PC-9 (cell line): Measurements from ENCODE around the gene ABL1. TPM values are rescaled to one million over a fixed set of nuclear protein-coding genes. Genes with fewer than 3 reads are reported as not detected.

Experiments
- BruUV-seq: library from RNA; stranded (reverse); fragments of 400-500 nt; replicated peaks from 2 replicates; lab custom pipeline; 2021; lab: Mats Ljungman, UMichigan
- CTCF ChIA-PET: fragments of 300-600 bp; sonication (Branson Sonifier 250); formaldehyde crosslinking; loops from one replicate; lab custom pipeline; 2022; ENCODE audit warnings: antibody characterized with exemption; lab: Charles Lee
- POLR2A ChIA-PET: fragments of 300-600 bp; sonication (Branson Sonifier 250); formaldehyde crosslinking; loops from one replicate; lab custom pipeline; 2022; ENCODE audit warnings: antibody characterized with exemption; ENCODE audit not compliant: unreplicated experiment; lab: Charles Lee
- DNase-seq, 2 experiments: peaks; one replicate each; pipeline versions ENCODE4 v3.0.0 to v3.0.0-alpha.2; 2015 to 2022; ENCODE audit warnings: mixed read lengths in 1 of 2
- H2AFZ ChIP-seq: fragments of 200-600 bp; sonication (generic); 2 replicates; pipeline ENCODE4 v1.8.1; 2017; ENCODE audit warnings: antibody characterized with exemption
- H3F3A ChIP-seq: fragments of 200-600 bp; sonication (generic); 2 replicates; pipeline ENCODE4 v1.8.1; 2017; ENCODE audit warnings: antibody characterized with exemption, mild to moderate bottlenecking, low read depth; ENCODE audit not compliant: insufficient read depth
- H3K27ac ChIP-seq: fragments of 200-600 bp; sonication (generic); 2 replicates; pipeline ENCODE4 v1.6.1; 2016; ENCODE audit warnings: mixed run types
- H3K27me3 ChIP-seq: fragments of 200-600 bp; sonication (generic); 2 replicates; pipeline ENCODE4 v1.6.1; 2016; ENCODE audit warnings: low read depth, mixed run types; ENCODE audit not compliant: insufficient read depth
- H3K36me3 ChIP-seq: fragments of 200-600 bp; sonication (generic); 2 replicates; pipeline ENCODE4 v1.6.1; 2016; ENCODE audit warnings: low read depth, mixed run types
- H3K4me1 ChIP-seq: fragments of 200-600 bp; sonication (generic); replicated peaks from 2 replicates; pipeline ENCODE4 v1.6.1; 2016; ENCODE audit warnings: mixed run types; ENCODE audit not compliant: insufficient read depth
- H3K4me2 ChIP-seq: fragments of 200-600 bp; sonication (generic); 2 replicates; pipeline ENCODE4 v1.6.1; 2017; ENCODE audit warnings: mixed run types
- H3K4me3 ChIP-seq: fragments of 200-600 bp; sonication (generic); 2 replicates; pipeline ENCODE4 v1.6.1; 2016; ENCODE audit warnings: mixed run types
- H3K79me2 ChIP-seq: fragments of 200-600 bp; sonication (generic); 2 replicates; pipeline ENCODE4 v1.6.1; 2017; ENCODE audit warnings: low read depth, mixed run types
- H3K9me2 ChIP-seq: fragments of 200-600 bp; sonication (generic); 2 replicates; pipeline ENCODE4 v1.8.1; 2017; ENCODE audit warnings: mild to moderate bottlenecking; ENCODE audit not compliant: insufficient read depth
- H3K9me3 ChIP-seq: fragments of 200-600 bp; sonication (generic); 2 replicates; pipeline ENCODE4 v1.8.1; 2016; ENCODE audit warnings: low read depth; ENCODE audit not compliant: insufficient read depth
- H4K20me1 ChIP-seq: fragments of 200-600 bp; sonication (generic); 2 replicates; pipeline ENCODE4 v1.8.1; 2017; ENCODE audit not compliant: insufficient read depth
- EZH2 ChIP-seq: fragments of 200-600 bp; sonication (generic); IDR thresholded peaks from 2 replicates; pipeline ENCODE4 v1.8.0; 2017; ENCODE audit warnings: antibody characterized with exemption, low read depth
- intact Hi-C: fragments of 100-400 bp; cut with micrococcal nuclease; formaldehyde crosslinking; loops from one replicate; pipeline ENCODE4 v1.10.0; 2022; ENCODE audit not compliant: unreplicated experiment
- total RNA-seq: library from RNA; stranded (reverse); gene quantifications from 2 replicates; pipeline ENCODE4 v1.2.3, GENCODE V29; 2021
- TF ChIP-seq, protein P1 (sequence below): fragments of 200-600 bp; sonication (generic); conservative IDR thresholded peaks from 2 replicates; pipeline ENCODE4 v1.6.1; 2017; ENCODE audit warnings: mixed run types, antibody characterized with exemption, mild to moderate bottlenecking, moderate library complexity

The ABL1 gene
- total RNA-seq, 1 experiment from 2014 or later = 54.8 TPM

DNA sequence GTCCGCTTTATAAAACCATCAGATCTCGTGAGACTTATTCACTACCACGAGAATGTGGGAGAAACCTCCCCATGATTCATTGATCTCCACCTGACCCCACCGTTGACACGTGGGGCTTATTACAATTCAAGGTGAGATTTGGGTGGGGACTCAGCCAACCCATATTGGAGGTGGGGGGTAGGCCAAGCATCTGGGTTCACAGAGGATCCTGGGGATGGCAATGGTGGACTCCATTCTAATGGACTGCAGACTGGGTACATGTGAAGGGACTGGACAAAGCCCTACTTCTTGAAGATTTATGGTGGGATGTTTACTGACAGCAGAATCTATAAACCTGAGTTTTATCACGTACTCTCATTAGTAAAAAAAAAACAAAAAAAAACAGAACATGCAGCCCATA, 46.5 kb downstream of the ABL1 start:
- H3K9me3 ChIP-seq = no peaks in the 10 kb centered on the region
- H3K79me2 ChIP-seq = no peaks in the 10 kb centered on the region
- H3K4me3 ChIP-seq = no peak overlapping the region
- BruUV-seq = no TSS peak
- H2AFZ ChIP-seq = no peak overlapping the region
- TF ChIP-seq, protein P1, sequence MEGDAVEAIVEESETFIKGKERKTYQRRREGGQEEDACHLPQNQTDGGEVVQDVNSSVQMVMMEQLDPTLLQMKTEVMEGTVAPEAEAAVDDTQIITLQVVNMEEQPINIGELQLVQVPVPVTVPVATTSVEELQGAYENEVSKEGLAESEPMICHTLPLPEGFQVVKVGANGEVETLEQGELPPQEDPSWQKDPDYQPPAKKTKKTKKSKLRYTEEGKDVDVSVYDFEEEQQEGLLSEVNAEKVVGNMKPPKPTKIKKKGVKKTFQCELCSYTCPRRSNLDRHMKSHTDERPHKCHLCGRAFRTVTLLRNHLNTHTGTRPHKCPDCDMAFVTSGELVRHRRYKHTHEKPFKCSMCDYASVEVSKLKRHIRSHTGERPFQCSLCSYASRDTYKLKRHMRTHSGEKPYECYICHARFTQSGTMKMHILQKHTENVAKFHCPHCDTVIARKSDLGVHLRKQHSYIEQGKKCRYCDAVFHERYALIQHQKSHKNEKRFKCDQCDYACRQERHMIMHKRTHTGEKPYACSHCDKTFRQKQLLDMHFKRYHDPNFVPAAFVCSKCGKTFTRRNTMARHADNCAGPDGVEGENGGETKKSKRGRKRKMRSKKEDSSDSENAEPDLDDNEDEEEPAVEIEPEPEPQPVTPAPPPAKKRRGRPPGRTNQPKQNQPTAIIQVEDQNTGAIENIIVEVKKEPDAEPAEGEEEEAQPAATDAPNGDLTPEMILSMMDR = no peak
- TF ChIP-seq EZH2 = no peak
- no peaks in the 10 kb centered on the region for H3K9me2 ChIP-seq
- no peaks in the 10 kb centered on the region for H3F3A ChIP-seq
- no peak overlapping the region for H3K4me2 ChIP-seq
- ChIA-PET POLR2A (no interaction called here), CTCF (no interaction called here)
- no peak overlapping the region for H3K27ac ChIP-seq
- intact Hi-C loops = no loop called here
- no peaks in the 10 kb centered on the region for H3K36me3 ChIP-seq
- H4K20me1 ChIP-seq = no peaks in the 10 kb centered on the region
- no peaks in the 10 kb centered on the region for H3K27me3 ChIP-seq
- DNase-seq = no peak
- no peaks in the 10 kb centered on the region for H3K4me1 ChIP-seq

GRCh38 chr9:130882696-130883225, 47.7 kb downstream of the ABL1 start:
- Histone ChIP-seq H3K4me3 (no peak overlapping the region), H3K27ac (no peak overlapping the region), H3K27me3 (no peaks in the 10 kb centered on the region), H3K9me2 (no peaks in the 10 kb centered on the region), H3K9me3 (no peaks in the 10 kb centered on the region), H3F3A (no peaks in the 10 kb centered on the region), H3K79me2 (no peaks in the 10 kb centered on the region), H4K20me1 (no peaks in the 10 kb centered on the region), H3K4me1 (no peaks in the 10 kb centered on the region), H2AFZ (no peak overlapping the region), H3K36me3 (no peaks in the 10 kb centered on the region), H3K4me2 (no peak overlapping the region)
- POLR2A ChIA-PET = no interaction called here
- intact Hi-C loops = no loop called here
- DNase-seq = no peak
- BruUV-seq = no TSS peak
- CTCF ChIA-PET = no interaction called here
- TF ChIP-seq, protein P1 = no peak
- no peak for TF ChIP-seq EZH2

GRCh38 chr9:130883479-130883878, 48.4 kb downstream of the ABL1 start:
- H3K79me2 ChIP-seq = no peaks in the 10 kb centered on the region
- no peaks in the 10 kb centered on the region for H3K9me2 ChIP-seq
- no peaks in the 10 kb centered on the region for H3K4me1 ChIP-seq
- H3K27ac ChIP-seq = no peak overlapping the region
- no peak overlapping the region for H3K4me3 ChIP-seq
- ChIA-PET POLR2A (no interaction called here), CTCF (interaction anchor here (0.6 to 0.7 kb wide), 4 partner anchors 112 to 359 kb away, joined by 3 to 10 read pairs (median 4); no protein-coding TSS in a partner anchor)
- no peaks in the 10 kb centered on the region for H4K20me1 ChIP-seq
- no peaks in the 10 kb centered on the region for H3K27me3 ChIP-seq
- no peak overlapping the region for H2AFZ ChIP-seq
- no peak overlapping the region for H3K4me2 ChIP-seq
- no TSS peak for BruUV-seq
- DNase-seq = no peak
- no peak for TF ChIP-seq EZH2
- TF ChIP-seq, protein P1 = no peak
- no peaks in the 10 kb centered on the region for H3K36me3 ChIP-seq
- H3F3A ChIP-seq = no peaks in the 10 kb centered on the region
- intact Hi-C loops = no loop called here
- H3K9me3 ChIP-seq = no peaks in the 10 kb centered on the region
